NCI-H345 treated with DMSO at 0.1 percent for 48 hours (cell line): ENCODE data around the gene MRPL4.

Experiments
- DNase-seq: peaks from one replicate; lab custom pipeline; 2025; ENCODE audit not compliant: unreplicated experiment; lab: John Stamatoyannopoulos, UW

Gene MRPL4

GRCh38 chr19:10251792-10252694, at the start of gene MRPL4:
Gene MRPL4, plus strand, starts transcription at chr19:10252214. Its CDS starts 40 bp downstream, at chr19:10252254.
- peak; percentile 98 for DNase-seq

- no peak for DNase-seq
These were observed 48.3 kb upstream of the MRPL4 start for GRCh38 chr19:10203686-10204085.

GRCh38 chr19:10205636-10206035, 46.4 kb upstream of the MRPL4 start:
- no peak for DNase-seq

GRCh38 chr19:10206226-10206885, 45.7 kb upstream of the MRPL4 start:
- no peak for DNase-seq

DNA sequence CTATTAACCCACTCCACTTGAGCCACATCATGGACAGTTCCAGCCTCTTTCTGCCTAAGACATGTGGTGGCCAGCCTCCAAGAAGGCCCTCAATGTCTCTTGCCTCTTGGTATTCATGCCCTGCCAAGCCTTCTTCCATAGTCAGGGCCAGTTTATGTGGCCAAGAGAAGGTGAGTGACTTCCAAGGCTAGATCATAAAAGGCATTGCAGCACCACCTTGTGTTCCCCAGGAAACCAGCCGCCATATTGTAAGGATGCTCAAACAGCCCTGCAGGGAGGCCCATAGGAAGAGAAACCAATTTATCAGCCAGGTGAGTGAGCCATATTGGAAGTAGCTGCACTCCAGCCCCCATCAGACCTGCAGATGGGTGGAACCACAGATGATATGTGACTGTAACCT, 45.0 kb upstream of the MRPL4 start:
- no peak for DNase-seq

GRCh38 chr19:10209315-10209714, 42.7 kb upstream of the MRPL4 start:
- no peak for DNase-seq

GRCh38 chr19:10211061-10211460, 41.0 kb upstream of the MRPL4 start:
- no peak for DNase-seq

DNA sequence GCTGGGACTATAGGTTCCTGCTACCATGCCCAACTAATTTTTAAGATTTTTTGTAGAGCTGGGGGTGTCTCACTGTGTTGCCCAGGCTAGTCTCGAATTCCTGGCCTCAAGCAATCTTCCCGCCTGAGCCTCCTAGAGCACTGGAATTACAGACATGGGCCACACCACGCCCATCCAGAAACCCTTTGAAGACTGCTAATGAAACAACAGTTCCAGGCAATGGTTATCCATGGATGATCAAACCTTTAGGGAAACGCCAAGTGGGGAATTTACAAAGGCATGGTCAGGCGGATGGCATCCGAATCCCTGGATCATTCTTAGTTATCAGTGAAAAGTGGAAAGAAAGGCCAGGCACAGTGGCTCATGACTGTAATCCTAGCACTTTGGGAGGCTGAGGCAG, 40.3 kb upstream of the MRPL4 start:
- no peak for DNase-seq

- DNase-seq: no peak
These were observed 37.2 kb upstream of the MRPL4 start for GRCh38 chr19:10214784-10215183.

DNA sequence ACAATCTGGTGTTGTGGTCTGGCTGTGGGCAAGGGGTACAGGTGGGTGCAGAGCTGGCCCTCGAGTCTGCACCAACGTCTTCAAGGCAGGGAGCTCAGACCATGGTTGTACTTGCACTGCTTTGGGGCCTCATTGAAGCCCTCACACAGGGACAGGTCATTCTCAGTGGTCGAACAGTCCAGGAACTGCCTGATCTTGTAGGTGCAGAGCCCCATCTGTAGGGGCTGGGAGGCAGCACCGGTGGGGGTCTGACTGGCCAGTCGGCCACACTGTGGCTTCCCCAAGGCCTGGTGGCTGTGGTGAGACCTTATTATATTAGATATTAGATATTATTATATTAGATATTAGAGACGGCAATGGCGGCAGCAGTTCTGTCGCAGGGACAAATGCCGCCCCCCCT, 34.9 kb upstream of the MRPL4 start:
- no peak for DNase-seq

DNA sequence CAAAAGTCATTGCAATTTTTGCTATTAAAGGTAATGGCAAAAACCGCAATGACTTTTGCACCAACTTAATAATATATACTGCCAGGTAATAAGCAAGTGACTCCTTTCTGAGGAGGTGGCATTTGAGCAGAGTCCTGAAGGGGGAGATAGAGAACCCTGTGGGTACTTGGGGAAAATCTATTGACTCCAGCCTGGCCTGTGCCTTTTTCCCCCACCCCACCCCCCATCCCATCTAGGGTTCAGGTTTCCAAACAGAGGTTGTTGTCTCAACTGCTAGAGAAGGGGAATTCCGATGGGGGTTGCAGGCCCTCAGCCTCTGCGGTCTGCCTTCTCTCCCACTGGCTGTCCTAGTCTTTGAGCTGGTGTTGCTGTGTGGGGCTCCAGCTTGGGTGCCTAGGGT, 32.3 kb upstream of the MRPL4 start:
- DNase-seq: no peak

DNA sequence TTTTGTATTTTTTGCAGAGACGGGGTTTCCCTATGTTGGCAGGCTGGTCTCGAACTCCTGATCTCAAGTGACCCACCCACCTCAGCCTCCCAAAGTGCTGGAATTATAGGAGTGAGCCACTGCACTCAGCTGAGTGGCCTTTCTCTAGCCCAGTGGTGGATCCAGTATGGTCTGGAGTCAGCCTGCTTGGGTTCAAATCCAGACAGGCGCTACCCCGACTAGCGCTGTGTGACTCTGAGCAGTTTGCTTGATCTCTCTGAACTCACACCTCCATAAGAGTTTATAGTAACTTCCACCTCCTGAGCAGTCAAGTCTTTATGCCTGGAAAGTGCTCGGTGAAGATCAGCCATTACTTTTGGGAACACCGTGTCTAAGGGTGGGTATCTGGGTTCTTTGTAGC, 31.3 kb upstream of the MRPL4 start:
- no peak for DNase-seq

DNA sequence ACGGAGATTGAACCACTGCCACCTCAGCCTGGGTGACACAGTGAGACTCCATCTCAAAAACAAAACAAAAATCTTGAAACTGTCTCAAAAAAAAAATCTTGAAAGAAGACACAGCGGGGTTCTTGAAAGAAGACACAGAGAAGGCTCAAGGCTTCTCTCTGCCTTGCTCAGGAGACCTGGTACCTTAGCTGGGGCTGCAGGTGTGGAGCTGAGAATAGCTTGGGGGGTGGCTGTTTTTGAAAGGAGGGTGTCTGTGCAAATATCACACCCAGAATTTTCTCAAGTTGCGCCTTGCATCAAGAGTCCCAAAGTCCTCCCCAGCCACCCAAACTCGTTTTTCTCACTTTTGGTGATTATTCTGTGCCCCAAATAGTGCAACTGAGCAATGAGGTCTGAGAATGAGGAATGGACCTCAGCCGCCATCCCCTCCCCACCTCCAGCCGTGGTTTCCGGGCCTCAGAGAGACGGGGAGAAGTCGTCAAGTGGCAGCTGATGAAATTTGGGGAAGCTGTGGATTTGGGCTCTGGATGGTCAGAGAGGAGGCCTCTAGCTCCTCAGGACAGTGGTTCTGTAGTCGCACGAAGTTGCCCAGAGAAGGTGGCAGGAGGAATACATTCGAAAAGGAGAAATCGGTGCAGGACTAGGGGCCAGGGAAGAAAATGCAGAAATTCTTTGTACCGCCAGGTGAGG, 29.7 kb upstream of the MRPL4 start:
- no peak for DNase-seq

GRCh38 chr19:10223488-10224213, 28.4 kb upstream of the MRPL4 start:
- DNase-seq: no peak

GRCh38 chr19:10224337-10224736, 27.7 kb upstream of the MRPL4 start:
- DNase-seq: no peak

GRCh38 chr19:10226021-10226375, 26.0 kb upstream of the MRPL4 start:
- DNase-seq: no peak

DNA sequence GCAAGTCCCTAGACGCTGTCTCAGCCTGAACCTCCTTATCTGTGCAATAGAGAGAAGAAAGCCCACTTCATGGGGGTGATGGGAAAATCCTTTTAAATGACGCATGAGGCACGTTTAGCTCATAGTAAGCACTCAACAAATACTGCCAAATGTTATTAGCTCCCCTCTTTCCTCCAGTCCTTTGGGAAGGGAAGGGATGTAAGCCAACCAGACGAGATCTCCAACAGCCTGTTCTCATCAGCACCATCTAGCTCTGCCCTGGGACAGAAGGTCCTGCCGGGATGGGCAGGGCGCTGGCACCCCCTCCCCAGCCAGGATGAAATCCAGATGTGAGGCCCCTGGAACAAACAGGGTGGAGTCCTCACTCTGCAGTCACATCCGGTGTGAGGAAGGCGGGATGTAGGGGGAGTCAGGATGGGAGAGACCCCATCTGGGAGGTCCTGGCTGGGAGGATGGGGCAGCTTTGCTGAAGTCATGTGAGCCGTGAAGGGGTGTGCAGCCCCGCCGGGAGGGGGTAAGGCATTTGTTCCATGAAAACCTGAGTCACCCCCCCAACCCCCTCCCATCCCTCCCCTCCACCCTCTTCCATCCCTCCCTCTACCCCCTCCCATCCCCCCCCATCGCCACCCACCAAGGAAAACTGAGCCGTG, 25.5 kb upstream of the MRPL4 start:
- no peak for DNase-seq

- no peak for DNase-seq
These were observed 24.7 kb upstream of the MRPL4 start for GRCh38 chr19:10227026-10227971.

- no peak for DNase-seq
These were observed 23.6 kb upstream of the MRPL4 start for GRCh38 chr19:10228393-10228792.

DNA sequence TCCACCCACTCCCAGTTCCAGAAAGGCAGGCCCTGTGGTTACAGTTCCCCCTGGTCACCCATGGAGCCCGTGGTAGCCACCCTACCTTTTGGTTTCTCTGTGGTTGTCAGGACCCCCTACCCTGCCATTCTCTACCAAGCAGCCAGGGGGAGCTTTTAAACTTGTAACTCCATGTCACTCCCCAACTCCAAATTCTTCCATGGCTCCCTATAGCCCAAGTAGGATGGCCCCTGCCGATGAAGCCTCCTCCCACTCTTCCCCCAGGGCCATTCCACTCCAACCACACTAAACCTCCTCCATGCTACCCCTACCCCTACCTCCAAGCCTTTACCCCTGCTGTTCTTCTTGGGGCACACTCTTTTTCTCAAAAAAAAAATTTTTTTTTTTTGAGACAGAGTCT, 23.1 kb upstream of the MRPL4 start:
- DNase-seq: peak; percentile 26
